HG03575 (cell line): ENCODE data around the gene UPK3BL1.
"Not testable (repeated sequence)": the region's sequence is repeated elsewhere in the genome, so short reads cannot be mapped to it uniquely, and the experiment has no call there.

Experiments used
- ATAC-seq: cut with Tn5 transposase; IDR thresholded peaks from one replicate; pipeline ENCODE4 v1.9.1; 2021; ENCODE audit not compliant: unreplicated experiment, insufficient number of reproducible peaks, low FRiP score; ENCODE audit errors: extremely low read depth

The UPK3BL1 gene

GRCh38 chr7:102596036-102596435, 46.6 kb downstream of the UPK3BL1 start:
- not testable (repeated sequence) for ATAC-seq

GRCh38 chr7:102593637-102594334, 48.8 kb downstream of the UPK3BL1 start:
- ATAC-seq = not testable (repeated sequence)

- not testable (repeated sequence) for ATAC-seq
Measured at GRCh38 chr7:102592477-102593019, 50.0 kb downstream of the UPK3BL1 start.

- not testable (repeated sequence) for ATAC-seq
Measured at GRCh38 chr7:102589857-102590256, 52.7 kb downstream of the UPK3BL1 start.
